Measurements from ENCODE around the gene GALNT17. TPM values are rescaled to one million over a fixed set of nuclear protein-coding genes. Genes with fewer than 3 reads are reported as not detected.

The GALNT17 gene
- total RNA-seq, 1 experiment from 2014 or later = not detected

DNA sequence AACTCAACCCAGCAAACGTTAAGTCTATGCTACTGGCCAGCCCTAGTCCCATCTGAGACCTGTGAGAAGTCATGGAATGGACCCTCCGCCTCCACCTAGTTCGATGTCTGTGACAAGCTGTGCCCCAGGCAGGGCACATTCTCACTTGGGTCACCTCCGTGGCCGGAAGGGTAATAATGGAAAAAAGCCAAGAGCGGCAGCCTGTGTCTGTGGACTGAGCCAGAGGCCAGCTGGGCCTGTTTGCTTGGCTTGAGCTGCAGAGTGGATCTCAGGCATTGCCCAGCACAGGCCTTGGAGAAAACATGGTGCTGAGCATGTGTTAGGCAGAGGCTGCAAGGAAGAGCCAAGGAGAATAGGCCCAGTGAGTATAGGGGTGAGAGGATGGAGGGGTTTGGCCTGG lies 97.8 kb downstream of the GALNT17 start:
- intact Hi-C loops (cut with micrococcal nuclease; ENCODE audit: unreplicated experiment) = no loop called here
- no peaks in the 10 kb centered on the region for H4K20me1 ChIP-seq (ENCODE audit: insufficient read depth)
- DNase-seq = no peak
- no peaks in the 10 kb centered on the region for H3K79me2 ChIP-seq (ENCODE audit: low read depth)
- no peak overlapping the region for H3K4me3 ChIP-seq
- H3K4me2 ChIP-seq = no peak overlapping the region
- no peak overlapping the region for H3K27ac ChIP-seq
- TF ChIP-seq EZH2 (IDR thresholded peaks at IDR 0.05; ENCODE audit: low read depth) = no peak
- TF ChIP-seq, protein P1, sequence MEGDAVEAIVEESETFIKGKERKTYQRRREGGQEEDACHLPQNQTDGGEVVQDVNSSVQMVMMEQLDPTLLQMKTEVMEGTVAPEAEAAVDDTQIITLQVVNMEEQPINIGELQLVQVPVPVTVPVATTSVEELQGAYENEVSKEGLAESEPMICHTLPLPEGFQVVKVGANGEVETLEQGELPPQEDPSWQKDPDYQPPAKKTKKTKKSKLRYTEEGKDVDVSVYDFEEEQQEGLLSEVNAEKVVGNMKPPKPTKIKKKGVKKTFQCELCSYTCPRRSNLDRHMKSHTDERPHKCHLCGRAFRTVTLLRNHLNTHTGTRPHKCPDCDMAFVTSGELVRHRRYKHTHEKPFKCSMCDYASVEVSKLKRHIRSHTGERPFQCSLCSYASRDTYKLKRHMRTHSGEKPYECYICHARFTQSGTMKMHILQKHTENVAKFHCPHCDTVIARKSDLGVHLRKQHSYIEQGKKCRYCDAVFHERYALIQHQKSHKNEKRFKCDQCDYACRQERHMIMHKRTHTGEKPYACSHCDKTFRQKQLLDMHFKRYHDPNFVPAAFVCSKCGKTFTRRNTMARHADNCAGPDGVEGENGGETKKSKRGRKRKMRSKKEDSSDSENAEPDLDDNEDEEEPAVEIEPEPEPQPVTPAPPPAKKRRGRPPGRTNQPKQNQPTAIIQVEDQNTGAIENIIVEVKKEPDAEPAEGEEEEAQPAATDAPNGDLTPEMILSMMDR (conservative IDR thresholded peaks at IDR 0.05) = no peak
- no peak overlapping the region for H2AFZ ChIP-seq
- H3K36me3 ChIP-seq (ENCODE audit: low read depth) = no peaks in the 10 kb centered on the region
- BruUV-seq (replicated peaks) = no TSS peak
- H3K9me3 ChIP-seq (ENCODE audit: insufficient read depth, low read depth) = no peaks in the 10 kb centered on the region
- CTCF ChIA-PET = no interaction called here
- no peaks in the 10 kb centered on the region for H3F3A ChIP-seq (ENCODE audit: insufficient read depth, low read depth)
- POLR2A ChIA-PET (ENCODE audit: unreplicated experiment) = no interaction called here
- no peaks in the 10 kb centered on the region for H3K4me1 ChIP-seq (replicated peaks; ENCODE audit: insufficient read depth)
- peaks cover 23% of the 10 kb centered on the region for H3K27me3 ChIP-seq (ENCODE audit: insufficient read depth, low read depth)
- H3K9me2 ChIP-seq (ENCODE audit: insufficient read depth) = no peaks in the 10 kb centered on the region

DNA sequence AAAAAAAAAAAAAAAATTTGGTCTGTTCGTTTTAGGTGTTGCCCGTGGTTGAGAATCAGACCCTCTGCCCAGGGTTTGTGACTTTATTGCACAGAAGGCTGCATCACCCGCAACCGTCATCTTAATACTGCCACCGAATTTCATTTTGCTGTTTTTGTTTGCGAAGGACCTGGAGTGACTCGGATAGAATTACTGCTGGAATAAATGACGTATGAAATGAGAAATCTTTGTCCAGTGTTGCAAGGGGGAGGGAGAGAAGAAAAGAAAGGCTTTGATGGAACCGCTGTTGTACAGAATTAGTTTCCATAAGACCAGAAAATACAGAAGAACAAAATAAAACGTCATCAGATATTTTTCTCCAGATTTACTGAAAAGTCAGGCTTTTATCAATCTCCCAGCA lies 103.3 kb downstream of the GALNT17 start:
- DNase-seq = no peak
- Histone ChIP-seq H3K27me3 (ENCODE audit: insufficient read depth, low read depth) (peaks cover 32% of the 10 kb centered on the region), H3K79me2 (ENCODE audit: low read depth) (no peaks in the 10 kb centered on the region), H3K4me2 (no peak overlapping the region), H3K9me3 (ENCODE audit: insufficient read depth, low read depth) (no peaks in the 10 kb centered on the region), H3K36me3 (ENCODE audit: low read depth) (no peaks in the 10 kb centered on the region), H3K27ac (no peak overlapping the region), H2AFZ (no peak overlapping the region), H3F3A (ENCODE audit: insufficient read depth, low read depth) (no peaks in the 10 kb centered on the region), H3K4me1 (replicated peaks; ENCODE audit: insufficient read depth) (no peaks in the 10 kb centered on the region), H4K20me1 (ENCODE audit: insufficient read depth) (no peaks in the 10 kb centered on the region), H3K9me2 (ENCODE audit: insufficient read depth) (no peaks in the 10 kb centered on the region), H3K4me3 (no peak overlapping the region)
- POLR2A ChIA-PET (ENCODE audit: unreplicated experiment) = no interaction called here
- BruUV-seq (replicated peaks) = no TSS peak
- intact Hi-C loops (cut with micrococcal nuclease; ENCODE audit: unreplicated experiment) = no loop called here
- TF ChIP-seq, protein P1 (conservative IDR thresholded peaks at IDR 0.05) = no peak
- no peak for TF ChIP-seq EZH2 (IDR thresholded peaks at IDR 0.05; ENCODE audit: low read depth)
- CTCF ChIA-PET = no interaction called here

DNA sequence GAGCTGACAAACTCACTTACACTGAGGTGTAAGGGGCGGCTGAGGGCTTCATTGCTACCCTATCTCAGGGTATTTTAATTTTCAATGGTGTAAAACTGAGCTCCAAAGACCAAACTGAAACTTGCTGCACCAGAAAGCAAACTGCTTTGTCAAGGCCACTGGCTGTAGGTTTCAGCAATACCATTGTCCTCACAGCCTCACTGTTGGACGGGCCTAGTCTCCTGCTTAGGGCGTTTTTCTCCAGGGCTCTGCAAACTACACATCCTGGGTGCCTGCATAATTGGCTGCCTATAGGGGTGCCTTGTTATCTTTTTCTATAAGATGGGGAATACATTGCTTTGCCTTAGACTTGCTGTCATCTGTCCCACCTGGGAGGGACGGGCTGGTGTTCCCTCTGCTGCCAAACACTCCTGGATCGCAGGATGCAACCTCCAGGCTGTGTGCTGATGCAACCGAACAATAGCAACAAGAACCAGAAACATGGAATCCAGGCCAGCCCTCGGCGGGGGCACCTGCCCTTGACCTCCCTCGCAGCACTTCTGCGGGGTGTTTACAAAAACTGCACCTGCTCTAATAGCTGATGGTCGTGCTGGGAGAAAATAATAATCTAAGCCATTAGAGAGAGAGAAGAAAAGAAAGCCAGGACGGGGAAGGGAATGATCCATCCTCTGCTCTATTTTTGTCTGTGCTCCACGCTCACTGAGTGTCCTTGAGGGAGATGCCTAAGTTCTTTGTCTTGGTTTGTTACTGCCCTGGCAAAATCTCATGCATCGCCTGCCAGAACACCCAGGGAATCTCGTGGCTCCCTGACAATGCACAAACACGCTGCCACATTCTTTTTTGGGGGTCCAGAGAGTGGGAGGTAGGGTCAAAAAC lies 104.5 kb downstream of the GALNT17 start:
- ChIA-PET CTCF (no interaction called here), POLR2A (ENCODE audit: unreplicated experiment) (no interaction called here)
- no peaks in the 10 kb centered on the region for H3K79me2 ChIP-seq (ENCODE audit: low read depth)
- H3K36me3 ChIP-seq (ENCODE audit: low read depth) = no peaks in the 10 kb centered on the region
- DNase-seq = no peak
- no peak overlapping the region for H3K4me2 ChIP-seq
- no peaks in the 10 kb centered on the region for H3K4me1 ChIP-seq (replicated peaks; ENCODE audit: insufficient read depth)
- no TSS peak for BruUV-seq (replicated peaks)
- H3K27me3 ChIP-seq (ENCODE audit: insufficient read depth, low read depth) = peaks cover 32% of the 10 kb centered on the region
- H3K9me2 ChIP-seq (ENCODE audit: insufficient read depth) = no peaks in the 10 kb centered on the region
- no peaks in the 10 kb centered on the region for H3F3A ChIP-seq (ENCODE audit: insufficient read depth, low read depth)
- H3K27ac ChIP-seq = no peak overlapping the region
- no peaks in the 10 kb centered on the region for H4K20me1 ChIP-seq (ENCODE audit: insufficient read depth)
- no peak overlapping the region for H2AFZ ChIP-seq
- no peak for TF ChIP-seq EZH2 (IDR thresholded peaks at IDR 0.05; ENCODE audit: low read depth)
- intact Hi-C loops (cut with micrococcal nuclease; ENCODE audit: unreplicated experiment) = no loop called here
- H3K4me3 ChIP-seq = no peak overlapping the region
- no peaks in the 10 kb centered on the region for H3K9me3 ChIP-seq (ENCODE audit: insufficient read depth, low read depth)
